NOMO-1 (cell line): ENCODE measurements around the gene RNF207.
"Not testable (repeated sequence)": the region's sequence is repeated elsewhere in the genome, so short reads cannot be mapped to it uniquely, and the experiment has no call there.

Experiments used
- DNase-seq, 2 experiments: peaks; one replicate each; lab custom pipeline; 2025; ENCODE audit not compliant: unreplicated experiment in 2 of 2; lab: John Stamatoyannopoulos, UW

RNF207 gene

GRCh38 chr1:6199298-6200187, 6.4 kb upstream of the RNF207 start, which contains the start of gene RPL22:
Gene RPL22 (minus strand): TSS chr1:6199595. CDS start chr1:6199573, 22 bp downstream.
- peak; percentile 98 to 100 for DNase-seq

DNA sequence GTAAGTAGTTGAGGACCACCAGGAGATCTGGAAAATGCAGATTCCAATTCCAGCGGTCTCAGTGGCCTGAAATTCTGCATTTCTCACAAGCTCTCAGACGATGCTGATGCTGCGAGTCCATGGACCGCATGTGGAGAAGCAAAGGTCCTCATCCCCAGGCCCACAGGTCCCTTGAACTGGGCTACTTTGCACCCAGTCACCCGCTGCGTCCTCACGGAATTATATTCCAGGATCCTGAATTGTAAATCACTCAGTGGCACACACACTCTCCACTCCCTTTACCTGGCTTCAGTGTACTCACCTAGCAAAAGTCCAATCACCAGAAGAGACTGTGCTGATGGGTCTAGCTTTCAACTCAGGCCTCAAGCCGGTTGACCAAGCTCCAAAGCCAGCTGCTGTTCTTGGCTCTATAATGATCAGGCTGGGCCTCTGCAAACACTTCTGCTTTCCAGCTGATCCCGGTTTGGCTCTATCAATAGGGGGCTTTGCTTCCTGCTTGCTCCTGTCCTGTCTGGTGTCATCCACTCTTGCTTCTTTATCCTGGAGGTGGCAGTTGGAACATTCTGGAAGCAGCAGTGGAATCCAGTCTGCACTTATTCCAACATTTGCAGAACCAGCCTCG, 5.6 kb upstream of the RNF207 start:
- no peak for DNase-seq

DNA sequence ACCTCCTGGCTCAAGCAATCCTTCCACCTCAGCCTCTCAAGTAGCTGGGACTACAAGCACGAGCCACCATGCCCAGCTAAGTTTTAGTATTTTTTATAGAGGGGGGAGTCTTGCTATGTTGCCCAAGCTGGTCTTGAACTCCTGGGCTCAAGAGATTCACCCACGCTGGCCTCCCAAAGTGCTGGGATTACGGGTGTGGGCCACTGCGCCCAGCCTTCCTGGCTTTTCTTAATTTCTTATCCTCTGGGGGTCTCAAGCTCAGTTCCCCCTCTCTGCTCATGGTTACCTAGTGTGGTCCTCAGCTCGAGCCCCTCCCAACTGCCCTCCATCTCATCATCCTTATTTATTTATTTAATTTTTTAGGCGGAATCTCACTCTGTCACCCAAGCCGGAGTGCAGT, 3.7 kb upstream of the RNF207 start:
- DNase-seq = no peak

- DNase-seq = no peak
These were observed 569 bp downstream of the RNF207 start for GRCh38 chr1:6206520-6206855.

DNA sequence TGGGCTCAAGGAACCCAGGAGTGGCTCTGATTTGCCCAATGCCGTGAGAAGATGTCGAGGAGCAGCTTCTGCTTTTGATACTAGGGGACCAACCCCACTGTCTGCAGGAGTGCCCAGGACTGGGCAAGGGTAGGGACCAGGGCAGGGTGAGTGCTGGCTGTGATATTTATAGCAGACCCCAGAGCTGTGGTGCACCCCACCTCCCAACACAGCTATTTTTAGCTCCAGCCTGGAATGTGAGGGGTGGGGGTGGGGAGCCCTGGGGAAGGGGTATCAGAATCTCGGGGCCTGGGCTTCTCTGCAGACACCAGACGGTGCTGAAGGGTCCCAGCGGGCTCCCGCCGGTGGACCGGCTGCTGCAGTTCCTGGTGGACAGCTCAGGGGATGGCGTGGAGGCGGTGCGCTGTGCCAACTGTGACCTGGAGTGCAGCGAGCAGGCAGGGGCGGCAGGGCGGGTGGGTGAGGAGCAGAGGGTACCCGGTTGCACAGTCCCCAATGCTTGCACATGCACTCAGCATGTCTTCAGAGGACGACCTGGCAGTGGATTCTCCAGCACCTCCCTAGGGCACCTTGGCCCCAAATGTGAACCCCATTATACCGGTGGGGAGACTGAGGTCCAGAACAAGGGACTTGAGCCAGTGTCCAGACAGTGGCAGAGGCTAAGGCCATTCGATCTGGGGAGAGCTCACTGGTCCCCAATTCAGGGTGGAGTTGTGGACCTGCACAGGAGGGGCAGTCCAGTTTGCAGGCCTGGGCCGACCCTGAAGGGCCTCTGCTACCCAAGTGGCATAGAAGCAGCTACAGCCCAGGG, 1.4 kb downstream of the RNF207 start:
- no peak for DNase-seq

GRCh38 chr1:6207921-6208320, 2.0 kb downstream of the RNF207 start:
- no peak for DNase-seq

DNA sequence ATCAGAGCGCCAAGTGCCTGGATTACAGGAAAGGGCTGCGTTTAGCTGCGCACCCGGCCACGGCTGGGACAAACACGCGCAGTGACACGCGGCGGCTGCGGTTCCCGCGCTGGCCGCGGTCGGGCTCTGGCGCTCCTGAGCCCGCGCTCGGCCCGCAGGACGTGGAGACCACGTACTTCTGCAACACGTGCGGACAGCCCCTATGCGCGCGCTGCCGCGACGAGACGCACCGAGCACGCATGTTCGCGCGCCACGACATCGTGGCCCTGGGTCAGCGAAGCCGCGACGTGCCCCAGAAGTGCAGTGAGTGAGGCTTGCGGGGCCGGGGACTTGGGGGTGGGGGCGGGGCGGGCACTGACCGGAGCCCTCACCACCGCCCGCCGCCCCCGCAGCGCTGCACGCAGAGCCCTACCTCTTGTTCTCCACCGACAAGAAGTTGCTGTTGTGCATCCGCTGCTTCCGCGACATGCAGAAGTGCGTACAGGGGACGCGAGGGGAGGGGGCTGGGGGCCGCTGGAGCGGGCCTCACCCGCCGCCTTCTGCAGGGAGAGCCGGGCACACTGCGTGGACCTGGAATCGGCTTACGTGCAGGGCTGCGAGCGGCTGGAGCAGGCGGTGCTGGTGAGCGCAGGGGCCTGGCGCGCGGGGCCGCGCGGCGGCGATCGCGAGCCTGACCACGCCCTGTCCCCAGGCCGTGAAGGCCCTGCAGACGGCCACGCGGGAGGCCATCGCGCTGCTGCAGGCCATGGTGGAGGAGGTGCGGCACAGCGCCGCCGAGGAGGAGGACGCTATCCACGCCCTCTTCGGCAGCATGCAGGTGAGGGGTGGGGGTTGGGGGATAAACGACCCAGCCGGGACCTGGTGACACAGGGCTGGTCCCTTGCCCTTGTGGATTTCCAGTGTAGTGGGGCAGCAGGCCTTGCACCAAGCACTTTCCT, 3.1 kb downstream of the RNF207 start:
- DNase-seq = peak; percentile 62 to 74

DNA sequence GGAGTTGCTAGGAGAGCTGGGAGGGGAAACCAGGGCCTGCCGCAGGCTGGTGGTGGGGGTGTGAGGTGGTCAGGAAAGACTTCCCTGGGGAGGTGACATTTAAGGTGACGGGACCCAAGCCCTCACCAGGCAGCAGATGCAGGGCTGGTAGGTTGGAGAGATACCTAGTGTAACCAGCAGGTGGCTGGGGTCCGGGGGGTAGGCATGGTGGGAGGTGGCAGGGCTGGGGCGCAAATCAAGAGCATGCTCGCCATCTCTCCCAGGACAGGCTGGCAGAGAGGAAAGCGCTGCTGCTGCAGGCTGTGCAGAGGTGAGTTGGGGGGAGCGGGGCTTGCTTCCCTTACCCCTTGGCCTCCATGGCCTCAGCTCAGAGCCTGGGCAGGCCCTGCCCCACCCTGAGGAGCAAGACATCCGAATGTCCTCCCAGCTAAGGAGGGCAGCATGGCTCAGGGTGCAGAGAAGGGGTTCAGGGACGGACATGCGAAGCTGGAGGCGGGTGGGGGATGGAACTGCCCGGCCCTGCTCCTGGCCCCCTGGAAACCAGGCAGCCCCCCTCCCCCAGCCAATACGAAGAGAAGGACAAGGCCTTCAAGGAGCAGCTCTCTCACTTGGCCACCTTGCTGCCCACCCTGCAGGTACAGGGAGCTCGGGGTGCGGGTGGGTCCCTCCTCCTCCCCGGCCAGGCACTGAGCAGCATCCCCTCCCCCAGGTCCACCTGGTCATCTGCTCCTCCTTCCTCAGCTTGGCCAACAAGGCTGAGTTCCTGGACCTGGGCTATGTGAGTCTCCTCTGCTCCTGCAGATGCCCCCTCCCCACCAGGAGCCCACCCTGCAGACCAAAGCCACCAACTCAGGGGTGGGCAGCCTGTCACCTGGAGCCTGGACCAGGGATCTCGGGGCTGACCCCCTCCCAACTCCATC, 4.0 kb downstream of the RNF207 start:
- no peak for DNase-seq

DNA sequence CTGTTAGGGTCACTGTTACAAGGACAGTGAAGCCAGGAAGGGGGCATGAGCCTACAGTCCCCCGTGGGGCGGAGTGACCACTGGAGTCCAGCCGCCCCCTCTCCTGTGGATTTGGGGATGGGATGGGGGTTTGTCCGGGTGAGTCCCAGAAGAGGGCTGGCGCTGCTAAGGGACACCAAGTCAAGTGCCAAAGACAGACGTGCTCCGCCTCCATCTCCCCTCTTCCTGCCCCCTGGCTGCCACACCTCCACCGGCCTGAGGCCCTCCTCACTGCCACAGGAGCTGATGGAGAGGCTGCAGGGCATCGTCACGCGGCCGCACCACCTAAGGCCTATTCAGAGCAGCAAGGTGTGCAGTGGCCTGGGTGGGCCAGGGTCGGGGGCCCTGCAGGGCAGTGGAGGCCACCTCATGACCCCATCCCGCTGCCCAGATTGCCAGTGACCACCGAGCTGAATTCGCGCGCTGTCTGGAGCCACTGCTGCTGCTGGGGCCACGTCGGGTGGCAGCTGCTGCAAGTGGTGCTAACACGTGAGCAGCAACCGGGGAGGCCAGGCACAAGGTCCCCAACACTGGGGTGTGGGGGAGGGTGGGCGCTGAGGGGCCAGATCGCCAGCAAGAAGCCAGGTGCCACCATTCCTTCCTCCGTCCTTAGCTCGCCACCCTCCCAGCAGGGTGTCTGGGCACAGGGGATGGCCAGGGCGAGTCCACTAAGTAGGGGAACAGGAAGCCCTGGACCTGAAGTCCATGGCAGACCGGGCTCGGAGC, 4.9 kb downstream of the RNF207 start:
- no peak for DNase-seq

DNA sequence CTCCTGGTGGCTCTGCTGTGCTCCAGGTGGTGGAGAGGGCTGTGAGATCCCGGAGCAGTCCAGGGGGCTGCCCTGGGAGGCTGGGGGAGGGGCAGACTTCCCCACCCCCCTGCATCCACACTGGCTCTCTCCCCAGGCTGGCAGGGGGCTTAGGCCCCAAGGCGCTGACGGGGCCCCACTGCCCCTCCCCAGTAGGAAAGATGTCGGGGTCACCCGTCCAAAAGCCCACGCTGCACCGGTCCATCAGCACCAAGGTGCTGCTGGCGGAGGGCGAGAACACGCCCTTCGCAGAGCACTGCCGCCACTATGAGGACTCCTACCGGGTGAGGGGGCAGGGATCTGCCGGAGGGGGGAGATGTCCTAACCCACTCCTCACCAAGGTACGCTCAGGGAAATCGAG, 5.8 kb downstream of the RNF207 start:
- DNase-seq = no peak

DNA sequence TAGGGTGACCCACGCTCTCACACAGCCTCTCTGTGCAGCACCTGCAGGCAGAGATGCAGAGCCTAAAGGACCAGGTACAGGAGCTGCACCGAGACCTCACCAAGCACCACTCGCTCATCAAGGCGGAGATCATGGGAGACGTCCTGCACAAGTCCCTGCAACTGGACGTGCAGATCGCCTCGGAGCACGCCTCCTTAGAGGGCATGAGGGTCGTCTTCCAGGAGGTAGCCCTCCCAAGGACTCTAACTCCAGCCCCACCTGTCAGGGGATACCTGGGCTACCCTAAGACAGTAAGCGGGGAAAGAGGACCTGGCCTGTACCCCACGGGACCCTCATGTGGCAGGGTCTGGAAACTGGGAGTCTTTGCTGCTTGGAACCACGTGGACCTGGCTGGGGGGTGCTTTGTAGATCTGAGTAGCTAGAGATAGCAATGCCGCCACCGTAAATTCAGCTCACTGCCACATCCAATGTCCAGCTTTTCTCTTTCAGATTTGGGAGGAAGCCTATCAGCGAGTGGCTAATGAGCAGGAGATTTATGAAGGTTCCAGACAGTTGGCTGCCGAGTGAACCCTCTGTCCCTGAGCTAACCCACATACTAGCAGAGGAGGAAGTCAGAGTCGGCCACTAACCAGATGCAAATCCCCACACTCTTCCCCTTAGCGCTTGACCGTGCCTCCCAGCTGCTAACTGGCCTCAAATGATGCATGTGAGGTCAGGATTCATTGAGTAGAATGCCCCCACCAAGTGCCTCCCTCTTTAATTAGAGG, 6.5 kb downstream of the RNF207 start:
- peak; percentile 25 to 27 for DNase-seq

GRCh38 chr1:6218375-6219164, 12.7 kb downstream of the RNF207 start:
- DNase-seq = no peak

DNA sequence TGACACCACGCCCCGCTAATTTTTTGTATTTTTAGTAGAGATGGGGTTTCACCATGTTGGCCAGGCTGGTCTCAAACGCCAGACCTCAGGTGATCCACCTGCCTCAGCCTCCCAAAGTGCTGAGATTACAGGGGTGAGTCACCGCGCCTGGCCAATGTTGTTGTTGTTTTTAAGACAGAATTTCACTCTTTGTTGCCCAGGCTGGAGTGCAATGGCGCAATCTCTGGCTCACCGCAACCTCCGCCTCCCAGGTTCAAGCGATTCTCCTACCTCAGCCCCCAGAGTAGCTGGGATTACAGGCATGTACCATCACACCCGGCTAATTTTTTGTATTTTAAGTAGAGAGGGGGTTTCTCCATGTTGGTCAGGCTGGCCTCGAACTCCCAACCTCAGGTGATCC, 13.7 kb downstream of the RNF207 start:
- not testable (repeated sequence) for DNase-seq

GRCh38 chr1:6220236-6220635, 14.3 kb downstream of the RNF207 start:
- no peak for DNase-seq

DNA sequence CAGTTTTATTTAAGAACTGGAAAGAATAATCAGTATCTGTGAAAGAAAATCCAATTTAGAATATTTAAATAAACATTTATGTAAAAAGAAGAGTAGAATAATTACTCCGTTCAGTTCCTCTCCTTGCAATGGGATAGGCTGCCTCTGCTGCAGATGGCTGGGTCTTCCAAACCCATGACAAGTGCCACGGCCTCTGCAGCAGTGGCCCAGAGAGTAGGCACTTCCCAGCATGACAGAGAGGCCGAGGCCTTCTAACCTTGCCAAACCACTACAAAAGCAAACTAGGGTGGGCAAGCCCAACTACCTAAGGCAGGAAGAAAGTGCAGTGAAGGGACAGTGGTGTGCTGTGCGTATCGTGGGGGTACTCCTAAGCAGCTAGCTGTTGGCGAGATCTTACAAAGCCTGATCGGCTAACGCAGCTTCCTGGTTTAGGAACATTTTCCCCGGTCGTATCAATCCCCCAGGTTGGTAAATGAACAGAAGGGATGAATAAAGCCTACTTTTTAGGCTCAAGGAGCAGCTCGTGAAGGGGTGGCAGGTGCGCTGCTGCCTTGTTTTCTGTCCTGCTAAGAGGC, 15.4 kb downstream of the RNF207 start:
- DNase-seq = no peak

DNA sequence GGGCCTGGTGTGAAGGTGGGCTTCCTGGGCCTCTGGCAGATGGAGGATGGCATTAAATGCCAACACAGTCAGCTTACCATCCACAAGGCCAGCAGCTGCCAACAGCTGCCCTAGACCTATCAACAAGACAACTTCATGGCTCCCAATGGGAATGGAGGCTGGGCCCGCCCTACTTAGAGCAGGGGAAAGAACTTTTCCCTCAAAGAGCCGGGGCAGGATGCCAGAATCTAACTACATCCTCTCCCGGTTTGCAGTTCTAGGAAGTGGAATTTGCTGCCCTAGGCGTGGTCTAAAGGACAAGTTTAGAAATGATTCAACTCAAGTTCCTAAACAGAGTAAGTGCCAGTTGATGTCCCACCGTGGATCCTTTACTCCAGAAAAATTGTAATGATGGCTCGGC, 16.7 kb downstream of the RNF207 start:
- no peak for DNase-seq

DNA sequence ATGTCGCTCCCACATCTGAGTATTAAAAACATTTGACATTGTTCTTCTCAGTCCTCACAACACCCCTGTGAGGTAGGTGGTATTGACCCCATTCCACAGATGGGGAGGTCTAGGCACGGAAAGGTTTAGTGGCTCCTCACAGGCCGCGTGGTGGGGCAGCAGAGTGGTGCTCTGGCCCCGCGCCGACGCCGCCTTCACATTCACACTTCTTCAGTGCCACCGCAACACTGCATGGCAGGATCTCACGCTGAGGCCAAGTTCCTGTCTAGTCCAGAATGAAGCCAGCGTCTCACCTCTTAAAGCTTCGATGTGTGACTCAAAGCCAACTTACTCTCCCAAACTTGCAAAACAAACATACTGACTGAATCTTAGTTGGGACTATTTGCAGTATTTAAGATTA, 17.7 kb downstream of the RNF207 start:
- no peak for DNase-seq
